COLO668 (cell line): Measurements from ENCODE around the gene PRDM16.

ENCODE experiments used
- DNase-seq: peaks from one replicate; lab custom pipeline; 2025; ENCODE audit not compliant: unreplicated experiment; lab: John Stamatoyannopoulos, UW

PRDM16 gene

GRCh38 chr1:3419415-3420204, 350.6 kb downstream of the PRDM16 start:
- no peak for DNase-seq

- no peak for DNase-seq
These were observed 351.4 kb downstream of the PRDM16 start for GRCh38 chr1:3420218-3420951.

- DNase-seq, result no peak
These were observed 353.6 kb downstream of the PRDM16 start for GRCh38 chr1:3422638-3423037.

- no peak for DNase-seq
These were observed 354.3 kb downstream of the PRDM16 start for GRCh38 chr1:3423245-3423829.

GRCh38 chr1:3423896-3424611, 355.1 kb downstream of the PRDM16 start:
- no peak for DNase-seq

- no peak for DNase-seq
These were observed 356.6 kb downstream of the PRDM16 start for GRCh38 chr1:3425486-3426215.

- DNase-seq, result no peak
These were observed 358.0 kb downstream of the PRDM16 start for GRCh38 chr1:3426956-3427535.

GRCh38 chr1:3427711-3428704, 359.0 kb downstream of the PRDM16 start:
- no peak for DNase-seq

- DNase-seq, result no peak
These were observed 359.9 kb downstream of the PRDM16 start for GRCh38 chr1:3428899-3429298.

- no peak for DNase-seq
These were observed 360.3 kb downstream of the PRDM16 start for GRCh38 chr1:3429320-3429719.

GRCh38 chr1:3429766-3430165, 360.8 kb downstream of the PRDM16 start:
- no peak for DNase-seq

GRCh38 chr1:3430406-3430805, 361.4 kb downstream of the PRDM16 start:
- no peak for DNase-seq

GRCh38 chr1:3430820-3431219, 361.8 kb downstream of the PRDM16 start:
- DNase-seq, result no peak

GRCh38 chr1:3431266-3431665, 362.3 kb downstream of the PRDM16 start:
- DNase-seq, result peak; percentile 19

- DNase-seq, result no peak
These were observed 362.7 kb downstream of the PRDM16 start for GRCh38 chr1:3431686-3432085.

GRCh38 chr1:3432306-3432705, 363.3 kb downstream of the PRDM16 start:
- DNase-seq, result no peak

GRCh38 chr1:3433076-3433475, 364.1 kb downstream of the PRDM16 start:
- no peak for DNase-seq

- no peak for DNase-seq
These were observed 364.8 kb downstream of the PRDM16 start for GRCh38 chr1:3433596-3434320.
